K562 (cell line): Measurements from ENCODE around the gene KLHL20. TPM values are rescaled to one million over a fixed set of nuclear protein-coding genes. Genes with fewer than 3 reads are reported as not detected.

ENCODE experiments used
- RBM14 ChIP-seq: fragments of 200-400 bp; formaldehyde crosslinking; IDR thresholded peaks from 2 replicates; pipeline ENCODE4 v1.6.1; 2018; ENCODE audit warnings: low read depth, mild to moderate bottlenecking, low read length, moderate library complexity, borderline replicate concordance; ENCODE audit not compliant: insufficient read depth
- SIN3B ChIP-seq: fragments of 450-650 bp; IDR thresholded peaks from 2 replicates; pipeline ENCODE4 v1.6.1; 2017; ENCODE audit warnings: low read depth, mild to moderate bottlenecking, moderate library complexity
- polyA plus RNA-seq, 8 experiments: library from polyadenylated mRNA; depleted of rRNA in 4 of 8; stranded (reverse) in 5 of 8; unstranded in 3 of 8; fragments of >200 nt; fragmentation: Nextera tagmentation in 2 of 8; fragmentation: Illumina TruSeq in 1 of 8; extraction: Ambion mirVana in 2 of 8; extraction: Trizol in 1 of 8; gene quantifications; 2 replicates each; pipeline versions ENCODE4 v1.2.1 to v1.2.3, GENCODE V29; 2011 to 2014; ENCODE audit warnings: inconsistent platforms in 1 of 8, missing spikeins in 1 of 8
- total RNA-seq, 7 experiments: library from RNA; depleted of rRNA in 6 of 7; stranded (reverse); fragments of >200 nt in 6 of 7; fragmentation: Illumina TruSeq in 2 of 7; extraction: Trizol in 2 of 7; gene quantifications; 2 replicates each; pipeline versions ENCODE4 v1.2.1 to v1.2.3, GENCODE V29; 2011 to 2021; ENCODE audit warnings: low replicate concordance in 1 of 7
- TF ChIP-seq, protein P1 (sequence below): fragments of 250-450 bp; sonication (Bioruptor Pico); IDR thresholded peaks from 2 replicates; pipeline ENCODE4 v1.8.0; 2022; ENCODE audit warnings: inconsistent platforms
- TF ChIP-seq, protein P2 (sequence below): sonication (generic); formaldehyde crosslinking; IDR thresholded peaks from 2 replicates; pipeline ENCODE4 v1.8.1; 2023; ENCODE audit warnings: mild to moderate bottlenecking, missing genetic modification reagents
- TF ChIP-seq, protein P3 (sequence below), 2 experiments: fragments of 450-650 bp in 1 of 2; sonication (generic) in 1 of 2; formaldehyde crosslinking in 1 of 2; IDR thresholded peaks in 1 of 2; conservative IDR thresholded peaks in 1 of 2; 2 replicates each; pipeline versions ENCODE4 v1.6.1 to v1.8.1; 2016 to 2023; ENCODE audit warnings: mild to moderate bottlenecking in 2 of 2, moderate library complexity in 2 of 2, inconsistent platforms in 1 of 2, missing genetic modification reagents in 1 of 2

The KLHL20 gene
- total and polyA plus RNA-seq, 9 of the 15 experiments (the other 6 are each of a cell fraction or from before 2014, with no cell fraction given): 8.9 to 23.2 (median 16.8) TPM

DNA sequence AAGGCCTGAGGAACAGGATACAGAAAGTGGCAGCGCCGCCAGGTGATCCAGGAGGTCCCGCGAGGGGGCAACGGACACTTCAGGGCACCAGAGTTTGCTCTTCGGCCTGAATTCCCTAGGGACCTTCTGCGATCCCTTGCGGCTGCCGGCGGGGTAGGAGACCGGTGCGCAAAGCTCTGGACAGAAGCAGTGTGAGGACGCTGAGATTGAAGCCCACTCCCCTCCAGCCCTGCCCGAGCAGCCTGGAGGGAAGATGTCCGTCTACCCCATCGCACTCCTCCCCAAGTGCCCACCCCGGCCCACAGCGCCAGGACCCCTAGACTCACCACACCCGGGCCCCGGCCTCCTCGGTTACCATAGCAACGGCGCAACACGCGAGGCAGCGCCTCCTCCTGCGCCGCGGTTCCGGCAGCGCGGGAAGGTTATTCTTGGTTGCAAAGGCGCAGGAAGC, 45.3 kb upstream of the KLHL20 start, which contains the start of gene ANKRD45 (continued):
- TF ChIP-seq, protein P1, sequence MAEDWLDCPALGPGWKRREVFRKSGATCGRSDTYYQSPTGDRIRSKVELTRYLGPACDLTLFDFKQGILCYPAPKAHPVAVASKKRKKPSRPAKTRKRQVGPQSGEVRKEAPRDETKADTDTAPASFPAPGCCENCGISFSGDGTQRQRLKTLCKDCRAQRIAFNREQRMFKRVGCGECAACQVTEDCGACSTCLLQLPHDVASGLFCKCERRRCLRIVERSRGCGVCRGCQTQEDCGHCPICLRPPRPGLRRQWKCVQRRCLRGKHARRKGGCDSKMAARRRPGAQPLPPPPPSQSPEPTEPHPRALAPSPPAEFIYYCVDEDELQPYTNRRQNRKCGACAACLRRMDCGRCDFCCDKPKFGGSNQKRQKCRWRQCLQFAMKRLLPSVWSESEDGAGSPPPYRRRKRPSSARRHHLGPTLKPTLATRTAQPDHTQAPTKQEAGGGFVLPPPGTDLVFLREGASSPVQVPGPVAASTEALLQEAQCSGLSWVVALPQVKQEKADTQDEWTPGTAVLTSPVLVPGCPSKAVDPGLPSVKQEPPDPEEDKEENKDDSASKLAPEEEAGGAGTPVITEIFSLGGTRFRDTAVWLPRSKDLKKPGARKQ: 0 out of 2 replicates have a peak, but pooled peaks have one; percentile 31
- TF ChIP-seq, protein P2, sequence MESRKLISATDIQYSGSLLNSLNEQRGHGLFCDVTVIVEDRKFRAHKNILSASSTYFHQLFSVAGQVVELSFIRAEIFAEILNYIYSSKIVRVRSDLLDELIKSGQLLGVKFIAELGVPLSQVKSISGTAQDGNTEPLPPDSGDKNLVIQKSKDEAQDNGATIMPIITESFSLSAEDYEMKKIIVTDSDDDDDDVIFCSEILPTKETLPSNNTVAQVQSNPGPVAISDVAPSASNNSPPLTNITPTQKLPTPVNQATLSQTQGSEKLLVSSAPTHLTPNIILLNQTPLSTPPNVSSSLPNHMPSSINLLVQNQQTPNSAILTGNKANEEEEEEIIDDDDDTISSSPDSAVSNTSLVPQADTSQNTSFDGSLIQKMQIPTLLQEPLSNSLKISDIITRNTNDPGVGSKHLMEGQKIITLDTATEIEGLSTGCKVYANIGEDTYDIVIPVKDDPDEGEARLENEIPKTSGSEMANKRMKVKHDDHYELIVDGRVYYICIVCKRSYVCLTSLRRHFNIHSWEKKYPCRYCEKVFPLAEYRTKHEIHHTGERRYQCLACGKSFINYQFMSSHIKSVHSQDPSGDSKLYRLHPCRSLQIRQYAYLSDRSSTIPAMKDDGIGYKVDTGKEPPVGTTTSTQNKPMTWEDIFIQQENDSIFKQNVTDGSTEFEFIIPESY (CRISPR knock-in tag): peak; percentile 97
- TF ChIP-seq, protein P3, sequence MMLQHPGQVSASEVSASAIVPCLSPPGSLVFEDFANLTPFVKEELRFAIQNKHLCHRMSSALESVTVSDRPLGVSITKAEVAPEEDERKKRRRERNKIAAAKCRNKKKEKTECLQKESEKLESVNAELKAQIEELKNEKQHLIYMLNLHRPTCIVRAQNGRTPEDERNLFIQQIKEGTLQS (IDR thresholded peaks at IDR 0.05): peak; percentile 57
- TF ChIP-seq, protein P3 (CRISPR knock-in tag; conservative IDR thresholded peaks at IDR 0.05): no peak
- 0 out of 2 replicates have a peak, but pooled peaks have one; percentile 54 for TF ChIP-seq RBM14
- TF ChIP-seq SIN3B: no peak
